ENCODE data around the gene DYDC1. TPM values are rescaled to one million over a fixed set of nuclear protein-coding genes. Genes with fewer than 3 reads are reported as not detected.

DYDC1 gene
- total RNA-seq, 3 donors from 2014 or later (not counting 1 experiment from before 2014, with no cell fraction given), result not detected

DNA sequence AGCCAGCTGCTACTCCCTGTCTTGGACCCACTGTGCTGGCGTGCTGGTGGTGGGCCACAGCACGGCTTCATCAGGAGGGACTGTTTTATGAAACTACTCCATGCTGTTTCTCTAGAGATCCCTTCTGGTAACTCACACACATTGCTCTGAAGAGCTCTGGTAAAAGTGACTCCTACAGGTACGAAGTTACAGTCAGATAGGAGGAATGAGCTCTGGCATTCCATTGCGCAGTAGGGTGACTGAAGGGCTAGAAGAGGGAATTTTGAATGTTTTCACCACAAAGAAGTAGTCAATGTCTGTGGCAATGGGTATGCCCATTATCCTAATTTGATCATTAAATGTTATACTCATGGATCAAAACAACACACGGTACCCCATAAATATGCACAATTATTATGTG, 67.7 kb downstream of the DYDC1 start:
- no peaks in the 10 kb centered on the region for H3K36me3 ChIP-seq (ENCODE audit: control insufficient read depth, insufficient read depth, low read length)
- no peaks in the 10 kb centered on the region for H3K4me1 ChIP-seq (ENCODE audit: control insufficient read depth, insufficient read depth, low read length)
- no peak overlapping the region for H3K27ac ChIP-seq (ENCODE audit: low read length)
- H3K27me3 ChIP-seq (ENCODE audit: control insufficient read depth, insufficient read depth, low read length), result no peaks in the 10 kb centered on the region
- 90% methylated on average over 5 of the region's 5 CpGs for WGBS (ENCODE audit: insufficient coverage)
- no peaks in the 10 kb centered on the region for H3K9me3 ChIP-seq (ENCODE audit: control insufficient read depth, insufficient read depth, low read length)
- intact Hi-C loops (cut with micrococcal nuclease), result no loop called here
- no peaks in the 10 kb centered on the region for H3K36me3 Mint-ChIP-seq
- H3K4me3 ChIP-seq (ENCODE audit: low read length), result no peak overlapping the region
- peaks cover 13 to 33% of the 10 kb centered on the region in 2 donors for H3K27me3 Mint-ChIP-seq (ENCODE audit: low read depth in 2 of 2)
- no peak overlapping the region for H3K4me3 Mint-ChIP-seq
- TF ChIP-seq, protein P1, sequence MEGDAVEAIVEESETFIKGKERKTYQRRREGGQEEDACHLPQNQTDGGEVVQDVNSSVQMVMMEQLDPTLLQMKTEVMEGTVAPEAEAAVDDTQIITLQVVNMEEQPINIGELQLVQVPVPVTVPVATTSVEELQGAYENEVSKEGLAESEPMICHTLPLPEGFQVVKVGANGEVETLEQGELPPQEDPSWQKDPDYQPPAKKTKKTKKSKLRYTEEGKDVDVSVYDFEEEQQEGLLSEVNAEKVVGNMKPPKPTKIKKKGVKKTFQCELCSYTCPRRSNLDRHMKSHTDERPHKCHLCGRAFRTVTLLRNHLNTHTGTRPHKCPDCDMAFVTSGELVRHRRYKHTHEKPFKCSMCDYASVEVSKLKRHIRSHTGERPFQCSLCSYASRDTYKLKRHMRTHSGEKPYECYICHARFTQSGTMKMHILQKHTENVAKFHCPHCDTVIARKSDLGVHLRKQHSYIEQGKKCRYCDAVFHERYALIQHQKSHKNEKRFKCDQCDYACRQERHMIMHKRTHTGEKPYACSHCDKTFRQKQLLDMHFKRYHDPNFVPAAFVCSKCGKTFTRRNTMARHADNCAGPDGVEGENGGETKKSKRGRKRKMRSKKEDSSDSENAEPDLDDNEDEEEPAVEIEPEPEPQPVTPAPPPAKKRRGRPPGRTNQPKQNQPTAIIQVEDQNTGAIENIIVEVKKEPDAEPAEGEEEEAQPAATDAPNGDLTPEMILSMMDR (IDR thresholded peaks at IDR 0.05), result no peak
- no peak for DNase-seq
- H3K27ac Mint-ChIP-seq, result no peak overlapping the region
- no peak for ATAC-seq
- H3K9me3 Mint-ChIP-seq, result no peaks in the 10 kb centered on the region
- H3K4me1 Mint-ChIP-seq, result no peaks in the 10 kb centered on the region

Other genes starting within 250 kb of the DYDC1 start
- gene PLAC9, start 224.0 kb downstream of the DYDC1 start, total RNA-seq, result not detected
- 100 to 1,000 TPM; 213 to 264 (median 245) TPM for gene ANXA11, start 151.2 kb downstream of the DYDC1 start, total RNA-seq
- gene MAT1A, start 67.1 kb downstream of the DYDC1 start, total RNA-seq, result not detected
- not detected for gene DYDC2, start within 50 bp of the DYDC1 start, total RNA-seq
- 1 to 10 TPM; 1.3 to 1.8 (median 1.4) TPM for gene PRXL2A, start 51.8 kb upstream of the DYDC1 start, total RNA-seq
- gene TSPAN14, start 97.6 kb upstream of the DYDC1 start, total RNA-seq, result 100 to 1,000 TPM; 126 to 180 (median 173) TPM
- under 1 TPM; 0.19 to 0.30 (median 0.27) TPM for gene SH2D4B, start 181.1 kb upstream of the DYDC1 start, total RNA-seq

Data from natural killer cell (primary cell).